Endodermal cell (in vitro differentiated cells): Measurements from ENCODE around the gene GLOD4. TPM values are rescaled to one million over a fixed set of nuclear protein-coding genes. Genes with fewer than 3 reads are reported as not detected.

Experiments used
- DNase-seq: peaks from one replicate; pipeline ENCODE4 v3.0.0-alpha.2; 2017
- H3K27ac ChIP-seq: 2 replicates; pipeline ENCODE4 v1.5.1; 2013; ENCODE audit warnings: mild to moderate bottlenecking, low read depth, low read length, moderate library complexity
- H3K27me3 ChIP-seq: 2 replicates; pipeline ENCODE4 v1.6.1; 2013; ENCODE audit warnings: mild to moderate bottlenecking, low read length, moderate library complexity; ENCODE audit not compliant: insufficient read depth, control insufficient read depth, poor library complexity, severe bottlenecking
- H3K36me3 ChIP-seq: 2 replicates; pipeline ENCODE4 v1.7.0; 2013; ENCODE audit warnings: mild to moderate bottlenecking, low read length, moderate library complexity; ENCODE audit not compliant: control insufficient read depth, insufficient read depth
- H3K4me1 ChIP-seq: one replicate; pipeline ENCODE4 v1.7.0; 2013; ENCODE audit warnings: low read length; ENCODE audit not compliant: control insufficient read depth, insufficient read depth
- H3K4me3 ChIP-seq: 2 replicates; pipeline ENCODE4 v1.5.1; 2013; ENCODE audit warnings: mild to moderate bottlenecking, low read length, moderate library complexity
- H3K9ac ChIP-seq: 2 replicates; pipeline ENCODE4 v1.6.1; 2013; ENCODE audit warnings: mild to moderate bottlenecking, low read length, moderate library complexity; ENCODE audit not compliant: poor library complexity, severe bottlenecking; ENCODE audit errors: extremely low read depth
- H3K9me3 ChIP-seq: 2 replicates; pipeline ENCODE4 v1.6.1; 2013; ENCODE audit warnings: mild to moderate bottlenecking, low read length, moderate library complexity; ENCODE audit not compliant: control insufficient read depth
- H3K27ac Mint-ChIP-seq: 2 replicates; pipeline ENCODE4 v1.8.0; 2020; ENCODE audit warnings: mixed read lengths
- H3K27me3 Mint-ChIP-seq: 2 replicates; pipeline ENCODE4 v1.8.0; 2021; ENCODE audit warnings: mild to moderate bottlenecking, mixed read lengths; ENCODE audit not compliant: insufficient read depth
- H3K36me3 Mint-ChIP-seq: 2 replicates; pipeline ENCODE4 v1.8.0; 2020; ENCODE audit warnings: low read depth, mixed read lengths
- H3K4me1 Mint-ChIP-seq: 2 replicates; pipeline ENCODE4 v1.8.0; 2020; ENCODE audit warnings: mixed read lengths
- H3K4me3 Mint-ChIP-seq: 2 replicates; pipeline ENCODE4 v1.8.0; 2020; ENCODE audit warnings: mild to moderate bottlenecking, moderate library complexity, mixed read lengths
- H3K9me3 Mint-ChIP-seq: 2 replicates; pipeline ENCODE4 v1.8.0; 2020; ENCODE audit warnings: mild to moderate bottlenecking, mixed read lengths
- WGBS, 2 experiments: methylation state at CpG; one replicate each; pipeline versions ENCODE4 v1.1.5 to v1.1.7; 2013; ENCODE audit warnings: missing lambda C conversion rate in 2 of 2, mixed read lengths in 1 of 2; ENCODE audit not compliant: insufficient coverage in 1 of 2, insufficient read length in 1 of 2; 5-methylcytosine and 5-hydroxymethylcytosine counted together
- total RNA-seq, 2 donors: library from RNA; stranded (reverse); fragmentation: NEBNext Ultra II Directional in 1 of 2; extraction: Animal tissue kit (Norgen Biotek cat#: 25700) in 1 of 2; gene quantifications; 2 replicates in 1 of 2; 3 replicates in 1 of 2; pipeline ENCODE4 v1.2.1, GENCODE V29; 2021
- TF ChIP-seq, protein P1 (sequence below): fragments of 200-600 bp; sonication (generic); conservative IDR thresholded peaks from 2 replicates; pipeline ENCODE4 v1.5.0; 2021; ENCODE audit warnings: antibody characterized with exemption, mild to moderate bottlenecking

Gene GLOD4
- total RNA-seq, 2 donors from 2014 or later = 81.6 to 95.1 TPM

GRCh38 chr17:800446-801242 is 18.6 kb upstream of the GLOD4 start:
- no peaks in the 10 kb centered on the region for H3K27me3 Mint-ChIP-seq
- WGBS, 2 experiments = 90 to 96% methylated on average over 32 to 39 of the region's 39 CpGs
- Histone ChIP-seq H3K27ac (no peak overlapping the region), H3K9ac (no peak overlapping the region), H3K9me3 (no peaks in the 10 kb centered on the region), H3K4me1 (peaks cover 2% of the 10 kb centered on the region), H3K4me3 (no peak overlapping the region), H3K27me3 (no peaks in the 10 kb centered on the region), H3K36me3 (peaks cover 84% of the 10 kb centered on the region)
- DNase-seq = no peak
- TF ChIP-seq, protein P1, sequence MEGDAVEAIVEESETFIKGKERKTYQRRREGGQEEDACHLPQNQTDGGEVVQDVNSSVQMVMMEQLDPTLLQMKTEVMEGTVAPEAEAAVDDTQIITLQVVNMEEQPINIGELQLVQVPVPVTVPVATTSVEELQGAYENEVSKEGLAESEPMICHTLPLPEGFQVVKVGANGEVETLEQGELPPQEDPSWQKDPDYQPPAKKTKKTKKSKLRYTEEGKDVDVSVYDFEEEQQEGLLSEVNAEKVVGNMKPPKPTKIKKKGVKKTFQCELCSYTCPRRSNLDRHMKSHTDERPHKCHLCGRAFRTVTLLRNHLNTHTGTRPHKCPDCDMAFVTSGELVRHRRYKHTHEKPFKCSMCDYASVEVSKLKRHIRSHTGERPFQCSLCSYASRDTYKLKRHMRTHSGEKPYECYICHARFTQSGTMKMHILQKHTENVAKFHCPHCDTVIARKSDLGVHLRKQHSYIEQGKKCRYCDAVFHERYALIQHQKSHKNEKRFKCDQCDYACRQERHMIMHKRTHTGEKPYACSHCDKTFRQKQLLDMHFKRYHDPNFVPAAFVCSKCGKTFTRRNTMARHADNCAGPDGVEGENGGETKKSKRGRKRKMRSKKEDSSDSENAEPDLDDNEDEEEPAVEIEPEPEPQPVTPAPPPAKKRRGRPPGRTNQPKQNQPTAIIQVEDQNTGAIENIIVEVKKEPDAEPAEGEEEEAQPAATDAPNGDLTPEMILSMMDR = no peak
- H3K4me3 Mint-ChIP-seq = no peak overlapping the region
- H3K36me3 Mint-ChIP-seq = peaks cover 60% of the 10 kb centered on the region
- H3K4me1 Mint-ChIP-seq = no peaks in the 10 kb centered on the region
- no peak overlapping the region for H3K27ac Mint-ChIP-seq
- H3K9me3 Mint-ChIP-seq = no peaks in the 10 kb centered on the region

DNA sequence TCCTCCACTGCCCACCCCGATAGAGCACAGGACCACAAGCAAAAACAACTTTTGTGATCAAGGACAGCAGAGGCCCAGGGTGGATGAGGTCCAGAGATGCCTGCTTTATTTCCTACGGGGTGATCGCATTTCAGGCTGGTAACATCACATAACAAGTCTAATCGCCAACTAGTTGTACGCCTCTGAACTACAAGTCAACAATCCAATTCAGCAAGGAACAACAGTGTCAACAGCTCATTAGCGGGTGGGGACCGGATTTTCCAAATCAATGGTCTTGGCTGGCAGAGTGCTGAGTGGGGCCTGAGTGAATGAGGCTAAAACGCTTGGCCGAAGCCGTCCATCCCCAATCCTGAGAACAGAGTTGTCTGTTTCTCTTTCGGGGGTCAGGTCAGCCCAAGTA is 17.2 kb upstream of the GLOD4 start:
- Histone ChIP-seq H3K9me3 (no peaks in the 10 kb centered on the region), H3K4me1 (peaks cover 2% of the 10 kb centered on the region), H3K36me3 (peaks cover 82% of the 10 kb centered on the region), H3K9ac (no peak overlapping the region), H3K4me3 (no peak overlapping the region), H3K27me3 (no peaks in the 10 kb centered on the region), H3K27ac (no peak overlapping the region)
- 96 to 98% methylated on average over 7 to 11 of the region's 11 CpGs for WGBS, 2 experiments
- no peaks in the 10 kb centered on the region for H3K27me3 Mint-ChIP-seq
- H3K4me3 Mint-ChIP-seq = no peak overlapping the region
- no peak for DNase-seq
- no peaks in the 10 kb centered on the region for H3K9me3 Mint-ChIP-seq
- peaks cover 63% of the 10 kb centered on the region for H3K36me3 Mint-ChIP-seq
- peak overlapping the region; percentile 75 for H3K27ac Mint-ChIP-seq
- H3K4me1 Mint-ChIP-seq = peaks cover 10% of the 10 kb centered on the region
- TF ChIP-seq, protein P1 = no peak

GRCh38 chr17:798246-798645 is 16.2 kb upstream of the GLOD4 start:
- peaks cover 15% of the 10 kb centered on the region for H3K4me1 Mint-ChIP-seq
- no peak overlapping the region for H3K27ac Mint-ChIP-seq
- DNase-seq = no peak
- peaks cover 55% of the 10 kb centered on the region for H3K36me3 Mint-ChIP-seq
- no peak overlapping the region for H3K9ac ChIP-seq
- no peak overlapping the region for H3K4me3 ChIP-seq
- no peaks in the 10 kb centered on the region for H3K4me1 ChIP-seq
- 89 to 91% methylated on average over 8 to 11 of the region's 11 CpGs for WGBS, 2 experiments
- no peak overlapping the region for H3K27ac ChIP-seq
- TF ChIP-seq, protein P1 = no peak
- no peaks in the 10 kb centered on the region for H3K27me3 Mint-ChIP-seq
- no peaks in the 10 kb centered on the region for H3K9me3 Mint-ChIP-seq
- no peaks in the 10 kb centered on the region for H3K27me3 ChIP-seq
- H3K4me3 Mint-ChIP-seq = no peak overlapping the region
- H3K9me3 ChIP-seq = no peaks in the 10 kb centered on the region
- peaks cover 77% of the 10 kb centered on the region for H3K36me3 ChIP-seq
